HCT116 (cell line): ENCODE results near the gene CACNA1C. TPM values are rescaled to one million over a fixed set of nuclear protein-coding genes. Genes with fewer than 3 reads are reported as not detected.

Experiments
- ATAC-seq: fragments of 200-7000 bp; cut with Tn5 transposase; 2 replicates; pipeline ENCODE4 v1.9.1; 2020; ENCODE audit warnings: mild to moderate bottlenecking, moderate library complexity
- BruUV-seq: library from RNA; stranded (reverse); fragments of 400-500 nt; replicated peaks from 2 replicates; lab custom pipeline; 2021; lab: Mats Ljungman, UMichigan
- CTCF ChIA-PET: fragments of 300-600 bp; sonication (Branson Sonifier 250); formaldehyde crosslinking; loops from one replicate; lab custom pipeline; 2021; ENCODE audit warnings: antibody characterized with exemption; lab: Charles Lee
- POLR2A ChIA-PET: fragments of 300-600, 350-600 bp; sonication (Branson Sonifier 250); formaldehyde crosslinking; loops from one replicate; lab custom pipeline; 2021; ENCODE audit warnings: antibody characterized with exemption; lab: Charles Lee
- RAD21 ChIA-PET, 2 experiments: fragments of 300-600 bp; sonication (Branson Sonifier 250); formaldehyde crosslinking; loops; one replicate each; lab custom pipeline; 2023; ENCODE audit warnings: low total read pairs in 2 of 2; ENCODE audit not compliant: uncharacterized antibody in 2 of 2, unreplicated experiment in 2 of 2, low non-redundant PET in 1 of 2; lab: Charles Lee
- DNase-seq: peaks from one replicate; pipeline ENCODE4 v3.0.0-alpha.2; 2010; ENCODE audit warnings: low read depth, low spot score
- H2AFZ ChIP-seq: fragments of 200-600 bp; shearing (Covaris generic), sonication (generic); 2 replicates; pipeline ENCODE4 v1.6.1; 2017; ENCODE audit warnings: low read depth, mixed run types, mixed read lengths, antibody characterized with exemption, low read length; ENCODE audit not compliant: poor library complexity, severe bottlenecking
- H3K27ac ChIP-seq: 2 replicates; pipeline ENCODE4 v1.5.1; 2012; ENCODE audit warnings: low read depth, low read length
- H3K27me3 ChIP-seq: fragments of 200-600 bp; sonication (generic); 2 replicates; pipeline ENCODE4 v1.6.1; 2016; ENCODE audit warnings: mixed run types, low read length, mixed read lengths; ENCODE audit not compliant: insufficient read depth
- H3K36me3 ChIP-seq, 2 experiments: fragments of 200-500 bp in 1 of 2; fragments of 200-600 bp in 1 of 2; sonication (Bioruptor generic) in 1 of 2; sonication (generic) in 1 of 2; 2 replicates each; pipeline versions ENCODE4 v1.5.1 to v1.6.1; 2014 to 2016; ENCODE audit warnings: low read length in 2 of 2, inconsistent platforms in 1 of 2, mixed read lengths in 1 of 2, mixed run types in 1 of 2; ENCODE audit not compliant: insufficient read depth in 2 of 2, control insufficient read depth in 1 of 2
- H3K4me1 ChIP-seq, 2 experiments: fragments of 200-600 bp in 1 of 2; sonication (generic) in 1 of 2; 2 replicates each; pipeline versions ENCODE4 v1.5.1 to v1.6.1; 2012 to 2017; ENCODE audit warnings: low read length in 2 of 2, inconsistent platforms in 1 of 2, mild to moderate bottlenecking in 1 of 2, mixed read lengths in 1 of 2, mixed run types in 1 of 2, moderate library complexity in 1 of 2; ENCODE audit not compliant: insufficient read depth in 2 of 2, control insufficient read depth in 1 of 2
- H3K4me2 ChIP-seq: fragments of 200-600 bp; sonication (generic); 2 replicates; pipeline ENCODE4 v1.6.1; 2017; ENCODE audit warnings: mixed run types, low read length, mixed read lengths
- H3K4me3 ChIP-seq, 2 experiments: fragments of 200-600 bp in 1 of 2; sonication (generic) in 1 of 2; replicated peaks in 1 of 2; 2 replicates each; pipeline ENCODE4 v1.5.1; 2011 to 2016; ENCODE audit warnings: low read length in 2 of 2, control low read depth in 1 of 2, low read depth in 1 of 2, mild to moderate bottlenecking in 1 of 2, mixed read lengths in 1 of 2, mixed run types in 1 of 2
- H3K79me2 ChIP-seq: fragments of 200-600 bp; sonication (generic); 2 replicates; pipeline ENCODE4 v1.6.1; 2017; ENCODE audit warnings: mild to moderate bottlenecking, mixed run types, low read length, moderate library complexity, mixed read lengths; ENCODE audit not compliant: insufficient read depth
- H3K9ac ChIP-seq: fragments of 200-600 bp; sonication (generic); 2 replicates; pipeline ENCODE4 v1.6.1; 2016; ENCODE audit warnings: low read length, mixed read lengths
- H3K9me2 ChIP-seq: fragments of 200-600 bp; sonication (generic), shearing (Covaris generic); 2 replicates; pipeline ENCODE4 v1.6.1; 2017; ENCODE audit warnings: mixed run types, mild to moderate bottlenecking, moderate library complexity; ENCODE audit not compliant: insufficient read depth
- H3K9me3 ChIP-seq, 2 experiments: fragments of 200-500 bp in 1 of 2; fragments of 200-600 bp in 1 of 2; sonication (Bioruptor generic) in 1 of 2; sonication (generic) in 1 of 2; 2 replicates each; pipeline ENCODE4 v1.6.1; 2014 to 2017; ENCODE audit warnings: low read length in 2 of 2, mixed read lengths in 2 of 2, inconsistent platforms in 1 of 2, low read depth in 1 of 2, mild to moderate bottlenecking in 1 of 2, mixed run types in 1 of 2, moderate library complexity in 1 of 2; ENCODE audit not compliant: control insufficient read depth in 1 of 2, insufficient read depth in 1 of 2
- H4K20me1 ChIP-seq: fragments of 200-600 bp; sonication (generic), shearing (Covaris generic); 2 replicates; pipeline ENCODE4 v1.6.1; 2017; ENCODE audit warnings: mixed run types, mild to moderate bottlenecking, moderate library complexity; ENCODE audit not compliant: insufficient read depth
- CEBPB ChIP-seq: IDR thresholded peaks from 2 replicates; pipeline ENCODE4 v1.6.1; 2012; ENCODE audit warnings: low read depth
- EZH2 ChIP-seq: fragments of 200-600 bp; sonication (generic); IDR thresholded peaks from 2 replicates; pipeline ENCODE4 v1.6.1; 2017; ENCODE audit warnings: antibody characterized with exemption, mixed run types
- FOSL1 ChIP-seq: IDR thresholded peaks from 2 replicates; pipeline ENCODE4 v1.6.1; 2012; ENCODE audit warnings: low read depth
- JUND ChIP-seq: IDR thresholded peaks from 2 replicates; pipeline ENCODE4 v1.6.1; 2012
- POLR2A ChIP-seq: IDR thresholded peaks from 2 replicates; pipeline ENCODE4 v1.7.0; 2011; ENCODE audit warnings: borderline replicate concordance; ENCODE audit not compliant: insufficient read depth, insufficient read length; ENCODE audit errors: extremely low read depth
- POLR2AphosphoS5 ChIP-seq: IDR thresholded peaks from 2 replicates; pipeline ENCODE4 v1.6.1; 2011; ENCODE audit warnings: mild to moderate bottlenecking, low read depth, low read length, moderate library complexity
- RAD21 ChIP-seq: IDR thresholded peaks from 2 replicates; pipeline ENCODE4 v1.6.1; 2012; ENCODE audit warnings: low read depth, mild to moderate bottlenecking
- REST ChIP-seq: IDR thresholded peaks from 2 replicates; pipeline ENCODE4 v1.6.1; 2012; ENCODE audit warnings: low read depth
- SIN3A ChIP-seq: IDR thresholded peaks from 2 replicates; pipeline ENCODE4 v1.6.1; 2012; ENCODE audit warnings: low read depth
- SP1 ChIP-seq: IDR thresholded peaks from 2 replicates; pipeline ENCODE4 v1.6.1; 2012; ENCODE audit warnings: low read depth
- SRF ChIP-seq: IDR thresholded peaks from 2 replicates; pipeline ENCODE4 v1.6.1; 2012; ENCODE audit warnings: low read depth
- TCF7L2 ChIP-seq: IDR thresholded peaks from 2 replicates; pipeline ENCODE4 v1.7.0; 2011; ENCODE audit warnings: borderline replicate concordance, inconsistent platforms; ENCODE audit not compliant: insufficient read depth, insufficient read length; ENCODE audit errors: extremely low read depth
- YY1 ChIP-seq: IDR thresholded peaks from 2 replicates; pipeline ENCODE4 v1.6.1; 2011; ENCODE audit warnings: low read length, low read depth, moderate library complexity, mild to moderate bottlenecking; ENCODE audit not compliant: insufficient replicate concordance; ENCODE audit errors: extremely low read depth
- intact Hi-C: fragments of 100-400 bp; cut with micrococcal nuclease; formaldehyde crosslinking; loops from 2 replicates; pipeline ENCODE4 v1.10.0; 2022
- total RNA-seq: library from RNA; stranded (reverse); gene quantifications from one replicate; pipeline ENCODE4 v1.2.1, GENCODE V29; 2021; ENCODE audit not compliant: unreplicated experiment
- TF ChIP-seq, protein P1 (sequence below): IDR thresholded peaks from 2 replicates; pipeline ENCODE4 v1.6.1; 2012

Gene CACNA1C
- total RNA-seq, 1 experiment from 2014 or later = 0.05 TPM

DNA sequence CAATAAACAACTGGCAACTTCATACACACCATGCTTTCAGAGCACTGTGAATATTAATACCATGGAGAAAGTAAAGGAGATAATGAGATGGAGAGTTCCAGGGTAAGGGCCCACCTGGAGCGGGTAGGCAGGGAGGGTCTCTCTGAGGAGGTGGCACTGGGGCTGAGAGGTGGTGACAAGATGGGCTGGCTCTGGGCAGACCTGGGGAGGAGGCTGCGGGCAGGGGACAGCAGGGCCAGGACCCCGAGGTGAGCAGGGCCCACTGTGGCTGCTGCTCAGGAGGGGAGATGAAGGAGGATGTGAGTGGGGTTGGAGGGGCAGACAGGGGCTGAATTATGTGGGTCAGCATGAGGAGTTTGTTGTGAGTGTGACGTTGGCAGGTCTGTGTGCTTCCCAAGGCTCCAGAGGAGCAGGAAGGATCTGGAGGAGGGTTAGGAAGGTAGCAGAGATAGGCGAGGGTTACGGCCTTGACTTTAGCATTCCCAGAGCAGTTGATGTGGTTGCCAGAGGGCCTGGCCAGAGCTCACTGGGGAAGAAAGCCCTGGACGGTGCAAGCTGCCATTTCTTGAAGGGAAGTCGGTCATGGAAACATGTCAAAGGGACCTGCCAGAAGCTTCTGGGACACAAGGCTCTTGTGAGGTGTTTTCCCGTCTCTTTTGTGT lies 88.2 kb downstream of the CACNA1C start:
- H3K9me2 ChIP-seq = no peaks in the 10 kb centered on the region
- DNase-seq = no peak
- TF ChIP-seq JUND = no peak
- no peak for TF ChIP-seq REST
- no peak for TF ChIP-seq RAD21
- TF ChIP-seq EZH2 = no peak
- TF ChIP-seq FOSL1 = no peak
- TF ChIP-seq YY1 = no peak
- no peak for TF ChIP-seq POLR2AphosphoS5
- TF ChIP-seq SP1 = no peak
- TF ChIP-seq, protein P1, sequence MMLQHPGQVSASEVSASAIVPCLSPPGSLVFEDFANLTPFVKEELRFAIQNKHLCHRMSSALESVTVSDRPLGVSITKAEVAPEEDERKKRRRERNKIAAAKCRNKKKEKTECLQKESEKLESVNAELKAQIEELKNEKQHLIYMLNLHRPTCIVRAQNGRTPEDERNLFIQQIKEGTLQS = no peak
- TF ChIP-seq SRF = no peak
- no peak for TF ChIP-seq POLR2A
- no peak for TF ChIP-seq CEBPB
- no peak for TF ChIP-seq SIN3A
- TF ChIP-seq TCF7L2 = no peak
- TF ChIP-seq, all 23 proteins: peak for 0
- Histone ChIP-seq H3K4me1 (no peaks in the 10 kb centered on the region), H3K9ac (no peak overlapping the region), H4K20me1 (no peaks in the 10 kb centered on the region), H2AFZ (no peak overlapping the region), H3K9me3 (no peaks in the 10 kb centered on the region), H3K27me3 (peaks cover 22% of the 10 kb centered on the region), H3K4me2 (no peak overlapping the region), H3K79me2 (no peaks in the 10 kb centered on the region), H3K27ac (no peak overlapping the region), H3K36me3 (no peaks in the 10 kb centered on the region), H3K4me3 (no peak overlapping the region)
- no peak for ATAC-seq
- ChIA-PET RAD21 (no interaction called here), CTCF (no interaction called here), POLR2A (no interaction called here)
- intact Hi-C loops = no loop called here
- no TSS peak for BruUV-seq
